GM13977 (cell line): ENCODE data around the gene ERG.

Source experiments
- DNase-seq: peaks from one replicate; pipeline ENCODE4 v3.0.0; 2012; ENCODE audit warnings: low spot score
- CTCF ChIP-seq: IDR thresholded peaks from 2 replicates; pipeline ENCODE4 v1.5.1; 2012; ENCODE audit warnings: mild to moderate bottlenecking, control low read depth; ENCODE audit not compliant: insufficient read depth; ENCODE audit errors: extremely low read depth, missing control alignments
- in situ Hi-C: fragments of 300-500 bp; cut with MboI; formaldehyde crosslinking; loops from one replicate; pipeline ENCODE4 v1.12.0; 2022; ENCODE audit warnings: low sequenced_read_pairs, low pct_unique_long_range_greater_than_20kb, mixed read lengths, inconsistent platforms; ENCODE audit not compliant: unreplicated experiment

ERG gene

GRCh38 chr21:38439426-38439825 is 58.9 kb downstream of the ERG start:
- DNase-seq: no peak
- no peak for TF ChIP-seq CTCF
- in situ Hi-C loops: no loop called here

GRCh38 chr21:38438462-38438893 is 59.8 kb downstream of the ERG start:
- in situ Hi-C loops: no loop called here
- no peak for TF ChIP-seq CTCF
- DNase-seq: no peak

- no peak for DNase-seq
- in situ Hi-C loops: no loop called here
- TF ChIP-seq CTCF: no peak
These were observed 61.9 kb downstream of the ERG start for GRCh38 chr21:38436341-38436740.

- in situ Hi-C loops: no loop called here
- DNase-seq: no peak
- no peak for TF ChIP-seq CTCF
These were observed 63.3 kb downstream of the ERG start for GRCh38 chr21:38434913-38435533.

- TF ChIP-seq CTCF: no peak
- in situ Hi-C loops: no loop called here
- DNase-seq: no peak
These were observed 64.8 kb downstream of the ERG start for GRCh38 chr21:38433471-38433870.

GRCh38 chr21:38430401-38430984 is 67.8 kb downstream of the ERG start:
- DNase-seq: no peak
- in situ Hi-C loops: no loop called here
- TF ChIP-seq CTCF: no peak
